HuH-7 (cell line): ENCODE data around the gene NRAP.
A peak's percentile ranks its signal among the peaks of the same experiment; 100 is the strongest.

Source experiments
- DNase-seq: peaks from one replicate; pipeline ENCODE4 v3.0.0; 2011; ENCODE audit warnings: low spot score

NRAP gene

GRCh38 chr10:113641702-113642101, 22.1 kb downstream of the NRAP start:
- no peak for DNase-seq

- DNase-seq = no peak
These were observed 23.9 kb downstream of the NRAP start for GRCh38 chr10:113639966-113640365.

GRCh38 chr10:113631684-113632367, 32.0 kb downstream of the NRAP start:
- DNase-seq = no peak

GRCh38 chr10:113630929-113631533, 32.8 kb downstream of the NRAP start:
- peak; percentile 34 for DNase-seq

GRCh38 chr10:113628607-113629153, 35.2 kb downstream of the NRAP start:
- no peak for DNase-seq

- DNase-seq = no peak
These were observed 36.0 kb downstream of the NRAP start for GRCh38 chr10:113627836-113628235.

- no peak for DNase-seq
These were observed 37.0 kb downstream of the NRAP start for GRCh38 chr10:113626809-113627355.

GRCh38 chr10:113625461-113626186, 38.2 kb downstream of the NRAP start:
- DNase-seq = no peak

- no peak for DNase-seq
These were observed 41.0 kb downstream of the NRAP start for GRCh38 chr10:113622831-113623230.

- DNase-seq = no peak
These were observed 42.0 kb downstream of the NRAP start for GRCh38 chr10:113621799-113622198.

GRCh38 chr10:113620936-113621335, 42.9 kb downstream of the NRAP start:
- DNase-seq = no peak

- no peak for DNase-seq
These were observed 43.3 kb downstream of the NRAP start for GRCh38 chr10:113620511-113620910.

GRCh38 chr10:113619401-113619800, 44.4 kb downstream of the NRAP start:
- no peak for DNase-seq

GRCh38 chr10:113618338-113618737, 45.5 kb downstream of the NRAP start:
- DNase-seq = no peak

- no peak for DNase-seq
These were observed 46.8 kb downstream of the NRAP start for GRCh38 chr10:113617086-113617485.

- peak; percentile 49 for DNase-seq
These were observed 47.4 kb downstream of the NRAP start for GRCh38 chr10:113616244-113617074.

- DNase-seq = no peak
These were observed 49.7 kb downstream of the NRAP start for GRCh38 chr10:113613977-113614690.

GRCh38 chr10:113613427-113613826, 50.4 kb downstream of the NRAP start:
- no peak for DNase-seq

GRCh38 chr10:113612154-113612553, 51.7 kb downstream of the NRAP start:
- no peak for DNase-seq

GRCh38 chr10:113610631-113611601, 52.9 kb downstream of the NRAP start:
- DNase-seq = no peak
